ENCODE data around the gene ADI1.
"Not testable (repeated sequence)": the region's sequence is repeated elsewhere in the genome, so short reads cannot be mapped to it uniquely, and the experiment has no call there.

Gene ADI1

GRCh38 chr2:3503483-3503882, 15.8 kb downstream of the ADI1 start:
- H3K79me2 ChIP-seq (ENCODE audit: insufficient read depth, low read depth) = no peaks in the 10 kb centered on the region
- no peaks in the 10 kb centered on the region; the same call in 1 of the 2 replicates for H3K36me3 ChIP-seq (ENCODE audit: insufficient read depth)
- H3K9ac ChIP-seq = no peak overlapping the region
- H2AFZ ChIP-seq (ENCODE audit: low read depth) = no peak overlapping the region
- no peaks in the 10 kb centered on the region for H3K27me3 ChIP-seq (ENCODE audit: insufficient read depth, low read depth)
- no peak overlapping the region for H3K27ac ChIP-seq
- no peaks in the 10 kb centered on the region for H4K20me1 ChIP-seq (ENCODE audit: insufficient read depth)
- H3K4me3 ChIP-seq (IDR thresholded peaks at IDR 0.05; ENCODE audit: insufficient read depth, low read depth, low read length) = no peak overlapping the region
- no peaks in the 10 kb centered on the region for H3K4me1 ChIP-seq (ENCODE audit: low read depth, poor library complexity, severe bottlenecking)
- H3K4me2 ChIP-seq = no peak overlapping the region
- no peak for TF ChIP-seq CTCF (conservative IDR thresholded peaks at IDR 0.05; ENCODE audit: low read depth, low read length)

DNA sequence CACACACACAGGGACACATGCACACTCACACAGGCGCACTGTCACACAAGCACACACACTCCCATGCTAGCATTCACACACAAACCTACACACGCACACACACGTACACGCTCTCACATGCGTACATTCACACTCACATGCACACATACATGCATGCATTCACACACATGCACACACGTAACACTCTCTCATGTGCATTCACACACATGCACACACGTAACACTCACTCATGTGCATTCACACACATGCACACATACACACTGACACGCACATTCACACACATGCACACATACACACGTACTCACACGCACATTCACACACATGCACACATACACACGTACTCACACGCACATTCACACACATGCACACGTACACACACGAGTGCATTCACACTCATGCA, 16.3 kb downstream of the ADI1 start:
- TF ChIP-seq CTCF (conservative IDR thresholded peaks at IDR 0.05; ENCODE audit: low read depth, low read length) = no peak
- Histone ChIP-seq H3K36me3 (ENCODE audit: insufficient read depth) (no peaks in the 10 kb centered on the region; the same call in 1 of the 2 replicates), H4K20me1 (ENCODE audit: insufficient read depth) (no peaks in the 10 kb centered on the region), H3K4me3 (IDR thresholded peaks at IDR 0.05; ENCODE audit: insufficient read depth, low read depth, low read length) (no peak overlapping the region), H3K27me3 (ENCODE audit: insufficient read depth, low read depth) (no peaks in the 10 kb centered on the region), H3K27ac (no peak overlapping the region), H3K79me2 (ENCODE audit: insufficient read depth, low read depth) (no peaks in the 10 kb centered on the region), H3K9ac (no peak overlapping the region), H3K4me2 (no peak overlapping the region), H3K4me1 (ENCODE audit: low read depth, poor library complexity, severe bottlenecking) (no peaks in the 10 kb centered on the region), H2AFZ (ENCODE audit: low read depth) (no peak overlapping the region)

- H3K36me3 ChIP-seq (ENCODE audit: insufficient read depth) = no peaks in the 10 kb centered on the region
These were observed 18.9 kb downstream of the ADI1 start for GRCh38 chr2:3500326-3500899.

DNA sequence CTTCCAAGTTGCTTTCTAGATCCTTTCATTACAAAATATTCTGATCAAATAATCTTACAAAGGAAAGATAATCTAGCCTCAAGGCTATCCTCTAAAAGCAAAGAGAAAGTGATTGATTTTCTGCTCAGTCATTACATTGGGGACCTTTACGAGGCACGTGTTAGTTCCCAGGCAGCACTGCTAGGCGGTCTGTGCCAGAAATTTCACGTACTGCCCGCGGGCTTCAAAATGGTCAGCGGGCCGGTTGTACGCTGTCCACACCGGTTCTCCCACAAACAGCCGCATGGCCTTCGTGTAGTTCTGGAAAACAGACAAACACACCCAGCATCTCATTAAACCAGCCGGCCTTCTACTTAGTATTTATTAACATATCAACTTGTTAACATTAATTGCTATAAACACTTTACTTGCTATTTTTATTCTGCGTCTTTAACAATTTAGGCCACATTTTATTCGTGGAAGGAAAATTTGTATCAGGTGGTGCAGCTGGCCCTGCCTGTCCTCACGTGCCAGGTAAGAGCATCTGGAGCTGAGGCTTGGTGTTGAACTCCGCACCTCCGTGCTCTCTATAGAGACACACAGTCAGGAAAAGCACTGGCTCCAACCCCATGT, 20.4 kb downstream of the ADI1 start:
- no peaks in the 10 kb centered on the region for H3K27me3 ChIP-seq (ENCODE audit: insufficient read depth, low read depth)
- no peaks in the 10 kb centered on the region for H4K20me1 ChIP-seq (ENCODE audit: insufficient read depth)
- TF ChIP-seq CTCF (conservative IDR thresholded peaks at IDR 0.05; ENCODE audit: low read depth, low read length) = no peak
- H3K27ac ChIP-seq = no peak overlapping the region
- no peaks in the 10 kb centered on the region for H3K79me2 ChIP-seq (ENCODE audit: insufficient read depth, low read depth)
- H3K4me1 ChIP-seq (ENCODE audit: low read depth, poor library complexity, severe bottlenecking) = no peaks in the 10 kb centered on the region
- H3K9ac ChIP-seq = no peak overlapping the region
- H2AFZ ChIP-seq (ENCODE audit: low read depth) = no peak overlapping the region
- H3K4me2 ChIP-seq = no peak overlapping the region
- no peaks in the 10 kb centered on the region for H3K36me3 ChIP-seq (ENCODE audit: insufficient read depth)
- no peak overlapping the region for H3K4me3 ChIP-seq (IDR thresholded peaks at IDR 0.05; ENCODE audit: insufficient read depth, low read depth, low read length)

More at GRCh38 chr2:3500326-3500899, 18.9 kb downstream of the ADI1 start:
- no peaks in the 10 kb centered on the region for H4K20me1 ChIP-seq (ENCODE audit: insufficient read depth)
- H3K27ac ChIP-seq = no peak overlapping the region
- H3K4me1 ChIP-seq (ENCODE audit: low read depth, poor library complexity, severe bottlenecking) = no peaks in the 10 kb centered on the region
- no peak overlapping the region for H3K4me3 ChIP-seq (IDR thresholded peaks at IDR 0.05; ENCODE audit: insufficient read depth, low read depth, low read length)
- no peak for TF ChIP-seq CTCF (conservative IDR thresholded peaks at IDR 0.05; ENCODE audit: low read depth, low read length)
- no peak overlapping the region for H2AFZ ChIP-seq (ENCODE audit: low read depth)
- no peak overlapping the region for H3K9ac ChIP-seq
- no peaks in the 10 kb centered on the region for H3K79me2 ChIP-seq (ENCODE audit: insufficient read depth, low read depth)
- H3K4me2 ChIP-seq = no peak overlapping the region
- H3K27me3 ChIP-seq (ENCODE audit: insufficient read depth, low read depth) = no peaks in the 10 kb centered on the region

DNA sequence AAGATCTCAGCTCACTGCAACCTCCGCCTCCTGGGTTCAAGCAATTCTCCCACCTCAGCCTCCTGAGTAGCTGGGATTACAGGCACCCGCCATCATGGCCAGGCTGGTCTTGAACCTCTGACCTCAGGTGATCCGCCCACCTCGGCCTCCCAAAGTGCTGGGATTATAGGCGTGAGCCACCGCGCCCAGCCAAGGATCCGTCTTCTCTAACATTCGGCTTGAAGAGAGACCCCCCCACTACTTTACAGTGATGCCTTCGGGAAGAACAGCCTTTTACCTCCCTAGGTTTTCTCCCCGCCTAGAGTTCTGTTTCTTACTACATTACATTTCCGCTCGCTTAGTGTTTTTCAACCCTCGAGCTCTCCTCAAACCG, 22.6 kb downstream of the ADI1 start:
- H3K4me2 ChIP-seq; H4K20me1 ChIP-seq (ENCODE audit: insufficient read depth); H3K27ac ChIP-seq; H2AFZ ChIP-seq (ENCODE audit: low read depth); H3K36me3 ChIP-seq (ENCODE audit: insufficient read depth); H3K79me2 ChIP-seq (ENCODE audit: insufficient read depth, low read depth); H3K4me1 ChIP-seq (ENCODE audit: low read depth, poor library complexity, severe bottlenecking); H3K4me3 ChIP-seq (IDR thresholded peaks at IDR 0.05; ENCODE audit: insufficient read depth, low read depth, low read length); H3K9ac ChIP-seq; H3K27me3 ChIP-seq (ENCODE audit: insufficient read depth, low read depth): not testable (repeated sequence)

All from KMS-11 (cell line).